HEK293T (cell line): ENCODE data around the gene KCNIP1.

Experiments used
- CTCF ChIA-PET: fragments of 350-600 bp; formaldehyde crosslinking; extraction: SDS; loops from one replicate; lab custom pipeline; 2021; ENCODE audit warnings: antibody characterized with exemption, inconsistent platforms; lab: Yijun Ruan, JAX
- POLR2A ChIA-PET: fragments of 350-600 bp; formaldehyde crosslinking; extraction: SDS; loops from one replicate; lab custom pipeline; 2020; ENCODE audit warnings: antibody characterized with exemption, inconsistent platforms; lab: Yijun Ruan, JAX
- DNase-seq: peaks from one replicate; pipeline ENCODE4 v3.0.0; 2012; ENCODE audit warnings: mixed read lengths; ENCODE audit errors: extremely low spot score
- ARNT ChIP-seq: fragments of 450-650 bp; IDR thresholded peaks from 2 replicates; pipeline ENCODE4 v1.6.1; 2017; ENCODE audit warnings: mild to moderate bottlenecking
- BHLHE40 ChIP-seq: fragments of 450-650 bp; IDR thresholded peaks from 2 replicates; pipeline ENCODE4 v1.6.1; 2016; ENCODE audit warnings: mild to moderate bottlenecking, moderate library complexity, borderline replicate concordance
- CTBP1 ChIP-seq: fragments of 450-650 bp; IDR thresholded peaks from 2 replicates; pipeline ENCODE4 v1.6.1; 2016; ENCODE audit warnings: borderline replicate concordance
- ELF4 ChIP-seq: fragments of 450-650 bp; IDR thresholded peaks from 2 replicates; pipeline ENCODE4 v1.6.1; 2017; ENCODE audit warnings: antibody characterized with exemption
- FOXA1 ChIP-seq: fragments of 450-650 bp; IDR thresholded peaks from 2 replicates; pipeline ENCODE4 v1.6.1; 2016; ENCODE audit warnings: mild to moderate bottlenecking
- FOXK2 ChIP-seq: fragments of 450-650 bp; IDR thresholded peaks from 2 replicates; pipeline ENCODE4 v1.6.1; 2016; ENCODE audit warnings: mild to moderate bottlenecking
- FOXM1 ChIP-seq: fragments of 450-650 bp; IDR thresholded peaks from 2 replicates; pipeline ENCODE4 v1.6.1; 2017; ENCODE audit warnings: mild to moderate bottlenecking, borderline replicate concordance
- HDGF ChIP-seq: fragments of 450-650 bp; IDR thresholded peaks from 2 replicates; pipeline ENCODE4 v1.6.1; 2017; ENCODE audit warnings: antibody characterized with exemption, borderline replicate concordance
- L3MBTL2 ChIP-seq: fragments of 450-650 bp; conservative IDR thresholded peaks from 2 replicates; pipeline ENCODE4 v1.6.1; 2016; ENCODE audit warnings: mild to moderate bottlenecking
- LEF1 ChIP-seq: fragments of 450-650 bp; IDR thresholded peaks from 2 replicates; pipeline ENCODE4 v1.6.1; 2017; ENCODE audit warnings: mild to moderate bottlenecking, borderline replicate concordance
- NFRKB ChIP-seq: fragments of 450-650 bp; IDR thresholded peaks from 2 replicates; pipeline ENCODE4 v1.6.1; 2016; ENCODE audit warnings: mild to moderate bottlenecking, moderate library complexity
- SP1 ChIP-seq: fragments of 450-650 bp; IDR thresholded peaks from 2 replicates; pipeline ENCODE4 v1.6.1; 2017
- SUZ12 ChIP-seq: fragments of 450-650 bp; IDR thresholded peaks from 2 replicates; pipeline ENCODE4 v1.6.1; 2016; ENCODE audit warnings: mild to moderate bottlenecking
- TARDBP ChIP-seq: fragments of 450-650 bp; IDR thresholded peaks from 2 replicates; pipeline ENCODE4 v1.6.1; 2016
- ZNF384 ChIP-seq: fragments of 450-650 bp; IDR thresholded peaks from 2 replicates; pipeline ENCODE4 v1.6.1; 2016
- TF ChIP-seq, protein P1 (sequence below): fragments of 450-650 bp; IDR thresholded peaks from 2 replicates; pipeline ENCODE4 v1.6.1; 2016

The KCNIP1 gene

DNA sequence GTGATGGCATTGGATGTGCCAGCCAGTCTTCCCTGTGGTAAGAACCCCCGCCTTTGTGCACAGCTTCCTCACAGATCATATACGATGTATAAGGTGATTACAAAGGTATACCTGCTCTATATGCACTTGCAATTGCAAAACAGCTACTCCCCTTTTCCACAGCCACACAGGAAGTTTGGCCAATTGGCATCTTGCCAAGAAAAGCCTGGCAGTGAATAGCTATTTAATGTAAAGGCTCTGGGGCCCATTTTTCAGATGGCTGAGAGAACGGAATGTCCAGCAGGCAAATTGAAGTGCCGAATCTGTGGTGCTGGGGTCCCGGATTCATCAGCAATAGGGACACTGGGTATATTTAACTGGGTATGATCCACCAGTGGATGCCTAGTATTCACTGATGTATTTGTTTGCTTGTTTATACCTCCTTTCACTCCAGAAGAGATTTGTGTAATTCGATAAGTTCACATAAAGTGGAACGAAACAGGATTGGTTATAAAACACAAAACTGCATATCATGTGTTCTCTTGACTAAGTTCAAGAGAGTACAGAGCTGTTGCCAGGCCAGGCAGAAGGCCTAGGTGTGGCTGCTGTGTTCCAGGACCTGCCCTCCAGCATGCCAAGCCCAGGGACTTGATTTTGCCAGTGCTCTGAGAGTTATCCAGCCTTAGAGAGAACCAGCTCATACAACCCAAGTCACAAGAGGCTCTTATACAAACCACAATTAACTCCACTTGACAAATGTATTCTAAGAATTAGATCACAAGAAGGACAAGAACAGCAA is 252.0 kb downstream of the KCNIP1 start:
- no peak for TF ChIP-seq BHLHE40
- no peak for TF ChIP-seq L3MBTL2
- TF ChIP-seq ELF4, result no peak
- TF ChIP-seq TARDBP, result no peak
- TF ChIP-seq ARNT, result no peak
- TF ChIP-seq NFRKB, result no peak
- TF ChIP-seq FOXK2, result no peak
- DNase-seq, result no peak
- CTCF ChIA-PET, result interaction anchor here (0.7 to 1.1 kb wide), 3 partner anchors 11 to 129 kb away, joined by 4 to 7 read pairs (median 5); no protein-coding TSS in a partner anchor
- POLR2A ChIA-PET, result no interaction called here

GRCh38 chr5:170756691-170757090 is 252.9 kb downstream of the KCNIP1 start:
- POLR2A ChIA-PET, result no interaction called here
- CTCF ChIA-PET, result interaction anchor here (0.6 to 1.0 kb wide), 2 partner anchors 12 to 140 kb away, joined by 4 to 5 read pairs; no protein-coding TSS in a partner anchor
- DNase-seq, result no peak
- TF ChIP-seq ARNT, result no peak
- TF ChIP-seq L3MBTL2, result no peak
- no peak for TF ChIP-seq BHLHE40
- no peak for TF ChIP-seq SUZ12
- no peak for TF ChIP-seq HDGF
- no peak for TF ChIP-seq TARDBP
- no peak for TF ChIP-seq LEF1
- no peak for TF ChIP-seq FOXM1
- TF ChIP-seq FOXK2, result no peak
- TF ChIP-seq FOXA1, result no peak
- TF ChIP-seq, protein P1, sequence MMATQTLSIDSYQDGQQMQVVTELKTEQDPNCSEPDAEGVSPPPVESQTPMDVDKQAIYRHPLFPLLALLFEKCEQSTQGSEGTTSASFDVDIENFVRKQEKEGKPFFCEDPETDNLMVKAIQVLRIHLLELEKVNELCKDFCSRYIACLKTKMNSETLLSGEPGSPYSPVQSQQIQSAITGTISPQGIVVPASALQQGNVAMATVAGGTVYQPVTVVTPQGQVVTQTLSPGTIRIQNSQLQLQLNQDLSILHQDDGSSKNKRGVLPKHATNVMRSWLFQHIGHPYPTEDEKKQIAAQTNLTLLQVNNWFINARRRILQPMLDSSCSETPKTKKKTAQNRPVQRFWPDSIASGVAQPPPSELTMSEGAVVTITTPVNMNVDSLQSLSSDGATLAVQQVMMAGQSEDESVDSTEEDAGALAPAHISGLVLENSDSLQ, result no peak
- no peak for TF ChIP-seq CTBP1
- TF ChIP-seq NFRKB, result no peak

GRCh38 chr5:170757182-170757601 is 253.4 kb downstream of the KCNIP1 start:
- POLR2A ChIA-PET, result no interaction called here
- DNase-seq, result no peak
- TF ChIP-seq L3MBTL2 (no peak), HDGF (no peak), ELF4 (no peak), BHLHE40 (no peak), NFRKB (no peak), TARDBP (no peak), ARNT (no peak), LEF1 (no peak), SP1 (no peak), FOXA1 (no peak), CTBP1 (no peak), FOXK2 (no peak), FOXM1 (no peak)
- TF ChIP-seq, protein P1, result no peak
- CTCF ChIA-PET, result no interaction called here

- TF ChIP-seq SUZ12, result no peak
- TF ChIP-seq, protein P1, result no peak
- TF ChIP-seq FOXM1, result no peak
- no peak for TF ChIP-seq ZNF384
- no peak for TF ChIP-seq SP1
- TF ChIP-seq BHLHE40, result no peak
- POLR2A ChIA-PET, result no interaction called here
- CTCF ChIA-PET, result no interaction called here
- DNase-seq, result no peak
Measured at GRCh38 chr5:170757669-170758068, 253.8 kb downstream of the KCNIP1 start.

GRCh38 chr5:170758481-170758880 is 254.7 kb downstream of the KCNIP1 start:
- no peak for DNase-seq
- ChIA-PET CTCF (no interaction called here), POLR2A (no interaction called here)
- TF ChIP-seq SP1, result no peak
- TF ChIP-seq FOXK2, result no peak
- no peak for TF ChIP-seq LEF1
- no peak for TF ChIP-seq ARNT
- no peak for TF ChIP-seq ZNF384
- TF ChIP-seq ELF4, result no peak
- TF ChIP-seq FOXM1, result no peak
- no peak for TF ChIP-seq HDGF
- TF ChIP-seq, protein P1, result no peak
- TF ChIP-seq CTBP1, result no peak
- no peak for TF ChIP-seq L3MBTL2
- TF ChIP-seq BHLHE40, result no peak
- TF ChIP-seq FOXA1, result no peak
- no peak for TF ChIP-seq TARDBP
- no peak for TF ChIP-seq SUZ12
- no peak for TF ChIP-seq NFRKB

DNA sequence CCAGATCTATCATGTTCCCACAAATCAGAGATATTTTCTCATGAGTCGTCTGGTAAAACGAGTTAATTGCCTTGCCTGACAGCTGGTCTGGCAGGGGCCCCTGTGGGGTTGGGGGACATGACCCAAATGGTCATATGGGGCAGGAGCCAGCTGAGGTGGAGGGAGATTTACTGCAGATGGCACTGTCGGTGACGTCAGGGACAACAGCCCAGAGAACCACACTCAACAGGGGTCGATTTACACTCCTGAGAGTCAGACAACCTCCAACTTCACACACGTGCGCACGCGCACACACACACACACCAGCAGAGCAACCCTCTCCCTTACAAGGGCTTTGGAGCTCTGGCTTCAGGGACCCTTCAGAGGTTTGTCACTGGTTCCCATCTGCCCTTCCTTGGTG is 256.3 kb downstream of the KCNIP1 start:
- CTCF ChIA-PET, result no interaction called here
- no peak for DNase-seq
- POLR2A ChIA-PET, result no interaction called here
- TF ChIP-seq ELF4 (no peak), FOXK2 (no peak), L3MBTL2 (no peak), BHLHE40 (no peak), SP1 (no peak), SUZ12 (no peak), FOXM1 (no peak), NFRKB (no peak), LEF1 (no peak), HDGF (no peak), ARNT (no peak), TARDBP (no peak), ZNF384 (no peak), CTBP1 (no peak)
- TF ChIP-seq, protein P1, result no peak
